ENCODE measurements around the gene PON1. TPM values are rescaled to one million over a fixed set of nuclear protein-coding genes. Genes with fewer than 3 reads are reported as not detected.

PON1 gene

GRCh38 chr7:95250571-95250970 is 73.8 kb downstream of the PON1 start:
- Histone ChIP-seq H2AK5ac (ENCODE audit: low read length, severe bottlenecking) (no peak overlapping the region), H4K8ac (ENCODE audit: low read length) (no peak overlapping the region), H3K4me3 (ENCODE audit: insufficient read depth in 1 of 2, low read depth in 1 of 2, low read length in 2 of 2) (no peak overlapping the region), H3K14ac (ENCODE audit: low read length in 2 of 2) (no peak overlapping the region), H2AFZ (ENCODE audit: low read depth, low read length) (no peak overlapping the region), H3K27me3 (ENCODE audit: control insufficient read depth in 1 of 2, insufficient read depth in 1 of 2, low read length in 2 of 2) (no peaks in the 10 kb centered on the region), H3K9me3 (ENCODE audit: control insufficient read depth, low read length) (no peaks in the 10 kb centered on the region), H3K79me1 (replicated peaks; ENCODE audit: low read length, poor library complexity, severe bottlenecking) (no peaks in the 10 kb centered on the region), H3K27ac (ENCODE audit: low read length, poor library complexity, severe bottlenecking) (no peak overlapping the region), H3K36me3 (ENCODE audit: control insufficient read depth in 1 of 2, insufficient read depth in 2 of 2, low read depth in 1 of 2, low read length in 2 of 2) (no peaks in the 10 kb centered on the region), H3K18ac (ENCODE audit: low read depth in 1 of 2, low read length in 2 of 2) (no peak overlapping the region), H4K91ac (ENCODE audit: low read length) (no peak overlapping the region), H2BK12ac (ENCODE audit: low read length in 2 of 2) (no peak overlapping the region), H3K4ac (ENCODE audit: low read depth in 1 of 2, low read length in 2 of 2) (no peak overlapping the region), H3K9ac (ENCODE audit: low read length) (no peak overlapping the region), H2BK5ac (ENCODE audit: low read depth, low read length, poor library complexity, severe bottlenecking) (no peak overlapping the region), H2BK15ac (ENCODE audit: low read depth, poor library complexity, severe bottlenecking) (no peak overlapping the region), H3K23ac (ENCODE audit: low read length in 2 of 2) (no peak overlapping the region), H2BK120ac (ENCODE audit: low read depth, low read length) (no peak overlapping the region), H3K4me1 (ENCODE audit: control insufficient read depth, insufficient read depth, low read depth, low read length) (peaks cover 2% of the 10 kb centered on the region), H3K4me2 (ENCODE audit: low read length, poor library complexity, severe bottlenecking) (no peak overlapping the region)
- 88% methylated on average over 6 of the region's 6 CpGs for WGBS
- no peak for DNase-seq

Small RNAs within 50 kb of the gene (small RNA-seq; reads per million reads assigned to genes)
- gene AC004022.2 (ENCODE audit: low read depth), result not detected
